Stimulated activated CD4-positive, alpha-beta T cell treated with anti-CD3 and anti-CD28 coated beads, Interleukin-15, amount 100 ng/mL, for 24 hours (primary cell): ENCODE data around the gene SETMAR.
"Not testable (repeated sequence)": the region's sequence is repeated elsewhere in the genome, so short reads cannot be mapped to it uniquely, and the experiment has no call there.

Source experiments
- DNase-seq: peaks from one replicate; pipeline ENCODE4 v3.0.0-alpha.2; 2020

The SETMAR gene

GRCh38 chr3:4303187-4304123 lies at the start of gene SETMAR:
Gene SETMAR (plus strand): TSS chr3:4303369. CDS start chr3:4303371, 2 bp downstream.
- DNase-seq = peak; percentile 91

- DNase-seq = no peak
Observed at GRCh38 chr3:4261406-4261805, 41.8 kb upstream of the SETMAR start.

GRCh38 chr3:4264040-4264439 lies 39.1 kb upstream of the SETMAR start:
- DNase-seq = no peak

- DNase-seq = no peak
Observed at GRCh38 chr3:4270720-4271119, 32.4 kb upstream of the SETMAR start.

- DNase-seq = no peak
Observed at GRCh38 chr3:4271834-4272233, 31.3 kb upstream of the SETMAR start.

GRCh38 chr3:4279516-4280105 lies 23.6 kb upstream of the SETMAR start:
- DNase-seq = no peak

GRCh38 chr3:4281991-4282390 lies 21.2 kb upstream of the SETMAR start:
- DNase-seq = no peak

- DNase-seq = no peak
Observed at GRCh38 chr3:4284865-4285264, 18.3 kb upstream of the SETMAR start.

- no peak for DNase-seq
Observed at GRCh38 chr3:4289044-4289443, 14.1 kb upstream of the SETMAR start.

GRCh38 chr3:4290272-4290893 lies 12.8 kb upstream of the SETMAR start:
- peak; percentile 38 for DNase-seq

- DNase-seq = no peak
Observed at GRCh38 chr3:4292301-4292700, 10.9 kb upstream of the SETMAR start.

GRCh38 chr3:4294616-4295327 lies 8.4 kb upstream of the SETMAR start:
- no peak for DNase-seq

- DNase-seq = not testable (repeated sequence)
Observed at GRCh38 chr3:4296454-4296853, 6.7 kb upstream of the SETMAR start.

- DNase-seq = no peak
Observed at GRCh38 chr3:4297486-4297885, 5.7 kb upstream of the SETMAR start.

- peak; percentile 3 for DNase-seq
Observed at GRCh38 chr3:4302747-4303146, 422 bp upstream of the SETMAR start.

GRCh38 chr3:4305210-4305609 lies 2.0 kb downstream of the SETMAR start:
- not testable (repeated sequence) for DNase-seq

GRCh38 chr3:4306091-4306490 lies 2.9 kb downstream of the SETMAR start:
- no peak for DNase-seq

- no peak for DNase-seq
Observed at GRCh38 chr3:4306860-4307259, 3.7 kb downstream of the SETMAR start.

GRCh38 chr3:4309491-4310128 lies 6.4 kb downstream of the SETMAR start:
- DNase-seq = no peak

GRCh38 chr3:4310971-4311370 lies 7.8 kb downstream of the SETMAR start:
- DNase-seq = no peak

GRCh38 chr3:4311496-4311895 lies 8.3 kb downstream of the SETMAR start:
- DNase-seq = no peak

GRCh38 chr3:4313606-4314293 lies 10.6 kb downstream of the SETMAR start:
- no peak for DNase-seq
